Lower leg skin (tissue), 4 donors: ENCODE measurements around the gene ENTREP3. TPM values are rescaled to one million over a fixed set of nuclear protein-coding genes. Genes with fewer than 3 reads are reported as not detected.
A peak's percentile ranks its signal among the peaks of the same experiment; 100 is the strongest.

Experiments used
- DNase-seq, 2 donors: peaks; one replicate each; pipeline ENCODE4 v3.0.0-alpha.2; 2019; ENCODE audit warnings: low spot score in 2 of 2
- H3K4me3 ChIP-seq: fragments of 200-600 bp; sonication (generic); 2 replicates; pipeline ENCODE4 v1.5.1; 2017; ENCODE audit warnings: mild to moderate bottlenecking, low read depth; ENCODE audit not compliant: poor library complexity, severe bottlenecking
- POLR2A ChIP-seq, 2 donors: fragments of 450-650 bp; IDR thresholded peaks; one replicate each; pipeline ENCODE4 v1.6.1; 2016 to 2017; ENCODE audit warnings: antibody characterized with exemption in 2 of 2, mild to moderate bottlenecking in 1 of 2, moderate library complexity in 1 of 2
- WGBS, 2 donors: methylation state at CpG; one replicate each; pipeline ENCODE4 v1.1.5; 2018; 5-methylcytosine and 5-hydroxymethylcytosine counted together
- intact Hi-C: fragments of 100-400 bp; cut with DNase I; formaldehyde crosslinking; loops from one replicate; pipeline ENCODE4 v1.15.0; 2023; ENCODE audit warnings: low total_unique reads
- total RNA-seq, 4 donors: library from RNA; depleted of rRNA; stranded (reverse); fragments of >200 nt; gene quantifications; one replicate each; pipeline ENCODE4 v1.1.0, GENCODE V29; 2016
- TF ChIP-seq, protein P1 (sequence below), 3 donors: fragments of 450-650 bp; IDR thresholded peaks; one replicate each; pipeline ENCODE4 v1.5.1; 2016; ENCODE audit warnings: antibody characterized with exemption in 3 of 3, mild to moderate bottlenecking in 3 of 3, moderate library complexity in 2 of 3

ENTREP3 gene
- total RNA-seq, 4 donors from 2014 or later, result 9.6 to 26.0 (median 18.7) TPM

DNA sequence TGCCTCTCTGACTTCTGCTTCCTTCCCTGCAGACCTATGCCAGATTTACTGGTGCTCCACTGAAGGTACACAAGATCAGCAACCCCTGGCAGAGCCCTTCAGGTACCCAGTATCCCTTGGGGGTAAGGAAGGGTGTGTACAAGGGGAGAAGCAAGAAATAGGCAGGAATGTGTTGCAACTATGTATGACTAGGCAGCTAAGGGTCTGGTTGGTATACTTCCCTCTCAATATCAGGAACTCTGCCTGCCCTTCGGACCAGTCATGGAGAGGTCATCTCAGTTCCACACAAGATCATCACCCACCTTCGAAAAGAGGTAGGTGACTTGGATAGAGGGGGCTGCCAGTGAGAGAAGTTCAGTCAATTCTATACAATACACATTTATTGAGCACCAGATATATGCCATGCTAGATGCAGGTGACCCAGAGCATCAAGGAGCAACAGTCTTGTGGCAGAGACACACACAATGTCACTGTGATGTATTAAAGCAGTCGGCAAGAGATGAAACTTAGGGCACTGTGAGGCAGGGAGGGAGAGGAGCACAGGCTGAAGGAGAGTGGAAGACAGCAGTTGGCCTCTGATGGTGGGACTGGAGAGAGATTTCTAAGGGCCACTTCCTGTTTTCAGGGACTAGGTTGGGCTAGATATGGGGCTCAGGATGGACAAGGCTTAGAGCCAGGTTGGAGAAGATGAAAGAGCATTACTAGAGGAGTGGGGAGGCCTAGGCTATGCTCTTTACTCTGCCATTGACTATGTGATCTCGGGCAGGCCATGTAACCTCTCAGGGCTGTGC lies 44.8 kb downstream of the ENTREP3 start:
- 78 to 95% methylated on average over 4 of the region's 4 CpGs for WGBS, 2 donors
- TF ChIP-seq, protein P1, sequence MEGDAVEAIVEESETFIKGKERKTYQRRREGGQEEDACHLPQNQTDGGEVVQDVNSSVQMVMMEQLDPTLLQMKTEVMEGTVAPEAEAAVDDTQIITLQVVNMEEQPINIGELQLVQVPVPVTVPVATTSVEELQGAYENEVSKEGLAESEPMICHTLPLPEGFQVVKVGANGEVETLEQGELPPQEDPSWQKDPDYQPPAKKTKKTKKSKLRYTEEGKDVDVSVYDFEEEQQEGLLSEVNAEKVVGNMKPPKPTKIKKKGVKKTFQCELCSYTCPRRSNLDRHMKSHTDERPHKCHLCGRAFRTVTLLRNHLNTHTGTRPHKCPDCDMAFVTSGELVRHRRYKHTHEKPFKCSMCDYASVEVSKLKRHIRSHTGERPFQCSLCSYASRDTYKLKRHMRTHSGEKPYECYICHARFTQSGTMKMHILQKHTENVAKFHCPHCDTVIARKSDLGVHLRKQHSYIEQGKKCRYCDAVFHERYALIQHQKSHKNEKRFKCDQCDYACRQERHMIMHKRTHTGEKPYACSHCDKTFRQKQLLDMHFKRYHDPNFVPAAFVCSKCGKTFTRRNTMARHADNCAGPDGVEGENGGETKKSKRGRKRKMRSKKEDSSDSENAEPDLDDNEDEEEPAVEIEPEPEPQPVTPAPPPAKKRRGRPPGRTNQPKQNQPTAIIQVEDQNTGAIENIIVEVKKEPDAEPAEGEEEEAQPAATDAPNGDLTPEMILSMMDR (IDR thresholded peaks at IDR 0.05), result no peak
- TF ChIP-seq POLR2A (IDR thresholded peaks at IDR 0.05), result no peak
- no peak for DNase-seq
- intact Hi-C loops, result no loop called here
- no peak overlapping the region for H3K4me3 ChIP-seq

DNA sequence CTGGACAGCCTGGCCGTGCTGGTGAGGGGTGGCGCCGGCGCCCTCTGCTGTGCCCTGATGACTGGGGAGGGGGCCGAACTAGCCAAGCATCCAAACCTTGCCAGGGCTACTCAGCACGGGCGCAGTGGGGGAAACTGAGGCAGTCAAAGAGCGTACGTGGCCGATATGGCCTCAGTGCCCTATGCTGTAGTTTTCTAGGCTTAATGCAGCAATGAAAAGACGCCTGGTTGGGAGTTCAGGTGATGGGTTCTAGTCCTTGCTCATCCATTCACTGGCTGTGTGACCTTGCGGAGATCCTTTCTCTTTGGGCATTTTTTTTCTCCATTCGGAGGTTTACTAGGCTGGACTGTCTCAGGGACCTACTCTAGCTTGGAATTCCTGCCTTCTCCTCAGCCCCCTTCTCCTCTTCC lies 46.0 kb downstream of the ENTREP3 start:
- WGBS, 2 donors, result 3 to 4% methylated on average over 8 to 13 of the region's 13 CpGs
- no peak for DNase-seq
- intact Hi-C loops, result no loop called here
- TF ChIP-seq, protein P1 (IDR thresholded peaks at IDR 0.05), result no peak
- no peak for TF ChIP-seq POLR2A (IDR thresholded peaks at IDR 0.05)
- H3K4me3 ChIP-seq, result peak overlapping the region; percentile 87

DNA sequence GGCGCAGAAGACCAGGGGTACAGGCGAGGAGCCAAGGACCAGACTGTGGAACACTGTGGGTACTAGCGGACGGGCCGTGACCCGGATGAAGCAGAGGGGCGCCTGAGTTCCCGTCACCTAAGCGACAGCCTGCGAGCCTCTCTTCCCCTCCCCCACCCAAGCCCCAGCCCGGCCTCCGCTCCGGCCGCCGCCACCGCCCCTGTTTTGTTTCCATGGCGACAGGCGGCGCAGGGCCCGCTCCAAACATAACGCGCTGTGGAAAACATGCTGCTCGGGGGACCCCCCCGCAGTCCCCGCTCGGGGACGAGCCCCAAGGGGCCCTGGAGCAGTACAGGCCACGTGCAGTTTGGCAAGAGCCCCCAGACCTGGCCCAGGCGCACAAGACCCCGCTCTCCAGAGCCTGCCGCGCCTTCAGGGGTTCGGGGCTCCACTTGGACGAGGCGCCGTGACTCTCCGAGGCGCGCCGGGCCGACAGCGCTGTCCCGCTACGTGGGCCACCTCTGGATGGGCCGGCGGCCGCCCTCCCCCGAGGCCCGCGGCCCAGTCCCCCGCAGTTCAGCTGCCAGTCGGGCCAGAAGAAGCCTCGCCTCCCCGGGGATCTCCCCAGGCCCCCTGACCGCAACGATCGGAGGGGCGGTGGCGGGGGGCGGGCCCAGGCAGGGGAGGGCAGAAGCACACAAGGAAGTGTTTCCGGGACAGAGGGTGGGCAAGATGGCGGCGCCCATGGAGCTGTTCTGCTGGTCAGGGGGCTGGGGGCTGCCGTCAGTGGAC lies 46.6 kb downstream of the ENTREP3 start, which contains the start of gene MTX1:
MTX1 (plus strand) TSS at position 155 of the 771 bp plus-strand sequence; CDS start at position 265, 110 bp downstream.
- DNase-seq, result peak; percentile 87 to 98
- intact Hi-C loops, result no loop called here
- peak within 1 kb of the TSS; percentile 87 for H3K4me3 ChIP-seq
- WGBS, 2 donors, result 0% methylated on average over 15 to 62 of the region's 64 CpGs
- TF ChIP-seq, protein P1 (IDR thresholded peaks at IDR 0.05), result no peak
- TF ChIP-seq POLR2A (IDR thresholded peaks at IDR 0.05), result no peak

DNA sequence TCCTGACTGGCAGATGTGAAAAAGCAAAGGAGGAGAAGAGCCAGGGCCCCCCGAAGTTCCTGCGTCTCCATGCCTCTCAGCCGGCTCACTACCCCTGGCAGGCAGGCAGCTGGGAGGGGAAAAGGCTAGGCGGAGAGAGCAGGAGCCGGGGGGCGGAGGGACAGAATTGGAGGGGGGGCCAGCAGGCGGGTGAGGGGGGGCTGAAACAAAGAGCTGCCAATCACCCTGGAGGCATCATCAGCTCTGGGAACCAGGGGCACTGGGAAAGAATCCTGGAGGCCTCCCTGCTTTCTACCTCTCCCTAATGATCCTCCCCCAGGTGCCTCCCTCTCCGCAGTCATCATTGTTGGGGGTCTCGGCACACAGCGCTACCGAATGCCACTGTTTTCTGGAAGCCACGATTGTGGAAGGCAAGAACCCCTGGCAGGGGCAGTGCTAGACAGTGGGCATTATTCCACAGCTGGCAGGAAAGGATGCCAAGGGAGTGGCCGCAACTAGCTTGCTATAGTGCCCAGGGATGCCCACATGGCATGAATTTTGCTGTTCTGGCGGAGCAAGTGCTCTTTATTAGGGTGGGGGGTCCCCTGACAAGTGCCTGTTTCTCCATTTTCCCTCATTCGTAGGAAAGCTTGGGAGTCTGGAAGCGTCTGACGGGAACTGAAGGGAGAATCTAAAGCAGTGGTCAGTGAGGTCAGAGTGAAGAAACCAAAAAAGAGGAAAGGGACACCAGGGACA lies 47.3 kb downstream of the ENTREP3 start, which contains the start of gene THBS3:
THBS3 (minus strand) TSS at position 92 of the 735 bp plus-strand sequence; CDS start at position 71, 21 bp downstream.
- DNase-seq, result no peak
- TF ChIP-seq POLR2A (IDR thresholded peaks at IDR 0.05), result no peak
- TF ChIP-seq, protein P1 (IDR thresholded peaks at IDR 0.05), result no peak
- peak within 1 kb of the TSS; percentile 87 for H3K4me3 ChIP-seq
- WGBS, 2 donors, result 6 to 11% methylated on average over 16 to 17 of the region's 17 CpGs
- intact Hi-C loops, result no loop called here
